Measurements from ENCODE around the gene NDUFB8. TPM values are rescaled to one million over a fixed set of nuclear protein-coding genes. Genes with fewer than 3 reads are reported as not detected.

NDUFB8 gene
- total RNA-seq, 1 donor from 2014 or later, result 200 TPM

GRCh38 chr10:100498059-100498458 lies 31.6 kb downstream of the NDUFB8 start:
- Mint-ChIP-seq H3K4me1 (peaks cover 15% of the 10 kb centered on the region), H3K36me3 (ENCODE audit: low read depth) (peaks cover 26% of the 10 kb centered on the region), H3K27ac (ENCODE audit: unreplicated experiment) (no peak overlapping the region), H3K27me3 (ENCODE audit: low read depth) (no peaks in the 10 kb centered on the region), H3K4me3 (no peak overlapping the region), H3K9me3 (no peaks in the 10 kb centered on the region)
- DNase-seq (ENCODE audit: low read depth, low spot score), result no peak
- TF ChIP-seq CTCF (conservative IDR thresholded peaks at IDR 0.05), result no peak

GRCh38 chr10:100496567-100496966 lies 33.1 kb downstream of the NDUFB8 start:
- peaks cover 9% of the 10 kb centered on the region for H3K4me1 Mint-ChIP-seq
- no peaks in the 10 kb centered on the region for H3K27me3 Mint-ChIP-seq (ENCODE audit: low read depth)
- peaks cover 20% of the 10 kb centered on the region for H3K36me3 Mint-ChIP-seq (ENCODE audit: low read depth)
- H3K27ac Mint-ChIP-seq (ENCODE audit: unreplicated experiment), result no peak overlapping the region
- no peak for TF ChIP-seq CTCF (conservative IDR thresholded peaks at IDR 0.05)
- DNase-seq (ENCODE audit: low read depth, low spot score), result no peak
- H3K4me3 Mint-ChIP-seq, result no peak overlapping the region
- H3K9me3 Mint-ChIP-seq, result no peaks in the 10 kb centered on the region

- DNase-seq (ENCODE audit: low read depth, low spot score), result no peak
- peaks cover 20% of the 10 kb centered on the region for H3K36me3 Mint-ChIP-seq (ENCODE audit: low read depth)
- H3K9me3 Mint-ChIP-seq, result no peaks in the 10 kb centered on the region
- H3K27ac Mint-ChIP-seq (ENCODE audit: unreplicated experiment), result no peak overlapping the region
- no peak overlapping the region for H3K4me3 Mint-ChIP-seq
- TF ChIP-seq CTCF (conservative IDR thresholded peaks at IDR 0.05), result no peak
- peaks cover 18% of the 10 kb centered on the region for H3K4me1 Mint-ChIP-seq
- H3K27me3 Mint-ChIP-seq (ENCODE audit: low read depth), result peaks cover 4% of the 10 kb centered on the region
Observed at GRCh38 chr10:100490531-100490930, 39.1 kb downstream of the NDUFB8 start.

- Mint-ChIP-seq H3K27ac (ENCODE audit: unreplicated experiment) (no peak overlapping the region), H3K9me3 (no peaks in the 10 kb centered on the region), H3K36me3 (ENCODE audit: low read depth) (peaks cover 20% of the 10 kb centered on the region), H3K27me3 (ENCODE audit: low read depth) (peaks cover 10% of the 10 kb centered on the region), H3K4me1 (peaks cover 30% of the 10 kb centered on the region), H3K4me3 (no peak overlapping the region)
- DNase-seq (ENCODE audit: low read depth, low spot score), result no peak
- TF ChIP-seq CTCF (conservative IDR thresholded peaks at IDR 0.05), result no peak
Observed at GRCh38 chr10:100489396-100489795, 40.3 kb downstream of the NDUFB8 start.

- no peak for TF ChIP-seq CTCF (conservative IDR thresholded peaks at IDR 0.05)
- Mint-ChIP-seq H3K27ac (ENCODE audit: unreplicated experiment) (no peak overlapping the region), H3K4me3 (no peak overlapping the region), H3K9me3 (no peaks in the 10 kb centered on the region), H3K36me3 (ENCODE audit: low read depth) (peaks cover 10% of the 10 kb centered on the region), H3K4me1 (peaks cover 47% of the 10 kb centered on the region), H3K27me3 (ENCODE audit: low read depth) (peaks cover 28% of the 10 kb centered on the region)
- DNase-seq (ENCODE audit: low read depth, low spot score), result no peak
Observed at GRCh38 chr10:100487529-100487928, 42.1 kb downstream of the NDUFB8 start.
